ENCODE data around the gene SLC12A8. TPM values are rescaled to one million over a fixed set of nuclear protein-coding genes. Genes with fewer than 3 reads are reported as not detected.

SLC12A8 gene
- total and polyA plus RNA-seq, 2 of the 13 experiments (the other 11 are each of a cell fraction or from before 2014, with no cell fraction given): 0.44 to 0.71 TPM

- no peak for TF ChIP-seq ZBTB39 (CRISPR knock-in tag; IDR thresholded peaks at IDR 0.05)
- no peak for TF ChIP-seq ZNF318 (CRISPR knock-in tag; IDR thresholded peaks at IDR 0.05)
- TF ChIP-seq HCFC1 (IDR thresholded peaks at IDR 0.05; ENCODE audit: low read depth, low read length): no peak
- no peak for TF ChIP-seq CBX2 (IDR thresholded peaks at IDR 0.05; ENCODE audit: low read depth, low read length)
- TF ChIP-seq CBX2 (CRISPR knock-in tag; IDR thresholded peaks at IDR 0.05; ENCODE audit: low read depth): no peak
- no peak for TF ChIP-seq PHF21A (CRISPR knock-in tag; IDR thresholded peaks at IDR 0.05)
These were observed 69.6 kb downstream of the SLC12A8 start (continued) for GRCh38 chr3:125142940-125143339.

Data from HepG2 (cell line).